ENCODE data around the gene CPA3.

The CPA3 gene

GRCh38 chr3:148865049-148865448 lies at the start of gene CPA3:
CPA3 (plus strand) TSS chr3:148865296; CDS start chr3:148865308, 12 bp downstream.
- no peak for DNase-seq

- DNase-seq = no peak
Measured at GRCh38 chr3:148815316-148816110, 49.6 kb upstream of the CPA3 start.

- no peak for DNase-seq
Measured at GRCh38 chr3:148816427-148816826, 48.7 kb upstream of the CPA3 start.

- DNase-seq = no peak
Measured at GRCh38 chr3:148816981-148817525, 48.0 kb upstream of the CPA3 start.

- DNase-seq = no peak
Measured at GRCh38 chr3:148820361-148821245, 44.5 kb upstream of the CPA3 start.

- no peak for DNase-seq
Measured at GRCh38 chr3:148823026-148823425, 42.1 kb upstream of the CPA3 start.

GRCh38 chr3:148825476-148825875 lies 39.6 kb upstream of the CPA3 start:
- no peak for DNase-seq

GRCh38 chr3:148827585-148827984 lies 37.5 kb upstream of the CPA3 start, which contains the start of gene CPB1:
CPB1 (plus strand) TSS chr3:148827811; CDS start chr3:148827824, 13 bp downstream.
- no peak for DNase-seq

- no peak for DNase-seq
Measured at GRCh38 chr3:148828136-148828690, 36.9 kb upstream of the CPA3 start.

GRCh38 chr3:148829926-148830325 lies 35.2 kb upstream of the CPA3 start:
- DNase-seq = no peak

- DNase-seq = no peak
Measured at GRCh38 chr3:148833223-148833622, 31.9 kb upstream of the CPA3 start.

GRCh38 chr3:148839805-148840204 lies 25.3 kb upstream of the CPA3 start:
- DNase-seq = no peak

GRCh38 chr3:148840451-148840850 lies 24.6 kb upstream of the CPA3 start:
- DNase-seq = no peak

- DNase-seq = no peak
Measured at GRCh38 chr3:148845756-148846395, 19.2 kb upstream of the CPA3 start.

GRCh38 chr3:148847351-148847750 lies 17.7 kb upstream of the CPA3 start:
- no peak for DNase-seq

- no peak for DNase-seq
Measured at GRCh38 chr3:148848410-148848809, 16.7 kb upstream of the CPA3 start.

GRCh38 chr3:148852271-148852992 lies 12.7 kb upstream of the CPA3 start:
- DNase-seq = no peak

GRCh38 chr3:148853076-148853475 lies 12.0 kb upstream of the CPA3 start:
- DNase-seq = no peak

- no peak for DNase-seq
Measured at GRCh38 chr3:148854061-148854460, 11.0 kb upstream of the CPA3 start.

GRCh38 chr3:148856384-148856783 lies 8.7 kb upstream of the CPA3 start:
- DNase-seq = no peak

- DNase-seq = no peak
Measured at GRCh38 chr3:148857316-148857715, 7.8 kb upstream of the CPA3 start.

- no peak for DNase-seq
Measured at GRCh38 chr3:148861277-148861869, 3.7 kb upstream of the CPA3 start.
